Common myeloid progenitor, CD34-positive (primary cell): ENCODE data around the gene KIF13A.
A peak's percentile ranks its signal among the peaks of the same experiment; 100 is the strongest.
"Not testable (repeated sequence)": the region's sequence is repeated elsewhere in the genome, so short reads cannot be mapped to it uniquely, and the experiment has no call there.

Experiments
- CTCF ChIA-PET: fragments of 350-600 bp; sonication (Branson Sonifier 250); formaldehyde crosslinking; loops from one replicate; lab custom pipeline; 2021; ENCODE audit warnings: antibody characterized with exemption; lab: Charles Lee
- POLR2A ChIA-PET: fragments of 350-600 bp; sonication (Branson Sonifier 250); formaldehyde crosslinking; loops from one replicate; lab custom pipeline; 2021; ENCODE audit warnings: antibody characterized with exemption; lab: Charles Lee
- DNase-seq, 3 donors: peaks; one replicate each; pipeline versions ENCODE4 v3.0.0 to v3.0.0-alpha.2; 2013
- H3K27ac ChIP-seq, 2 experiments: 1 replicate in 1 of 2; 2 replicates in 1 of 2; pipeline ENCODE4 v1.7.0; 2013; ENCODE audit warnings: inconsistent platforms in 2 of 2, low read length in 2 of 2, mild to moderate bottlenecking in 2 of 2, low read depth in 1 of 2, moderate library complexity in 1 of 2; ENCODE audit not compliant: severe bottlenecking in 2 of 2, insufficient read depth in 1 of 2, poor library complexity in 1 of 2
- H3K27me3 ChIP-seq, 5 experiments: replicated peaks in 2 of 5; 1 replicate in 3 of 5; 2 replicates in 2 of 5; pipeline versions ENCODE4 v1.6.1 to v1.7.0; 2013; ENCODE audit warnings: low read length in 4 of 5, mild to moderate bottlenecking in 2 of 5, moderate library complexity in 2 of 5, inconsistent platforms in 1 of 5; ENCODE audit not compliant: insufficient read depth in 5 of 5, control insufficient read depth in 4 of 5
- H3K36me3 ChIP-seq, 4 experiments: 1 replicate in 2 of 4; 2 replicates in 2 of 4; pipeline versions ENCODE4 v1.6.1 to v1.7.0; 2013; ENCODE audit warnings: low read length in 3 of 4, control low read depth in 1 of 4, mild to moderate bottlenecking in 1 of 4; ENCODE audit not compliant: control insufficient read depth in 4 of 4, insufficient read depth in 4 of 4
- H3K4me1 ChIP-seq, 4 experiments: 1 replicate in 3 of 4; 2 replicates in 1 of 4; pipeline versions ENCODE4 v1.6.1 to v1.7.1; 2013; ENCODE audit warnings: low read length in 3 of 4, mild to moderate bottlenecking in 3 of 4, control low read depth in 1 of 4, inconsistent platforms in 1 of 4, moderate library complexity in 1 of 4; ENCODE audit not compliant: control insufficient read depth in 4 of 4, insufficient read depth in 4 of 4; ENCODE audit errors: control extremely low read depth in 1 of 4
- H3K4me3 ChIP-seq, 7 experiments: 1 replicate in 4 of 7; 2 replicates in 3 of 7; pipeline versions ENCODE4 v1.5.1 to v1.7.0; 2013; ENCODE audit warnings: mild to moderate bottlenecking in 7 of 7, low read length in 6 of 7, moderate library complexity in 6 of 7, inconsistent platforms in 2 of 7, low read depth in 2 of 7, control low read depth in 1 of 7; ENCODE audit not compliant: insufficient read depth in 4 of 7, control insufficient read depth in 1 of 7; ENCODE audit errors: extremely low read depth in 1 of 7
- H3K9me3 ChIP-seq, 5 experiments: 1 replicate in 4 of 5; 2 replicates in 1 of 5; pipeline versions ENCODE4 v1.6.1 to v1.7.1; 2013; ENCODE audit warnings: low read length in 4 of 5, mild to moderate bottlenecking in 2 of 5, inconsistent platforms in 1 of 5, low read depth in 1 of 5, moderate library complexity in 1 of 5; ENCODE audit not compliant: control insufficient read depth in 4 of 5, insufficient read depth in 2 of 5; ENCODE audit errors: control extremely low read depth in 1 of 5
- whole genome bisulfite sequencing: methylation state at CpG from one replicate; pipeline ENCODE4 v1.1.5; 2013; ENCODE audit not compliant: insufficient coverage; 5-methylcytosine and 5-hydroxymethylcytosine counted together

Gene KIF13A

DNA sequence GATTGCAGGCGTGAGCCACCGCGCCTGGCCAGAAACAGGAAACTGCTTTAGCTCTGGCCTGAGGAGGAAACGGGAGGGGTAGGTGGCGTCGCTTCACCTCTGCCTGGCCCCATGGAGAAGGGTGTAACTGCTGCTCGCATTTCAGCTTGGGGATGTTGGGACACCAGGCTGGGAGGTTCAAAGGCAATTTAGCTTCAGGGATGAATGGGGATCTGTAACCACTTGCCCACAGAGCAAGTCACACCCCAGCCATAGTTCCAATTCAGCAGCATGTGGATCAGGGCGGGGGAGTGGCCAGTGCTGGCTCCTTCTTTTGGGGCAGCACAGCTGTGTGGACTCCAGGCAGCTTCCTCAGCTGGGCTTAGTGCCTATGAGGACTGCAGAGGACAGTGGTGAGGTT, 245.9 kb downstream of the KIF13A start:
- no peak overlapping the region for H3K27ac ChIP-seq
- 45% methylated on average over 4 of the region's 8 CpGs for WGBS

DNA sequence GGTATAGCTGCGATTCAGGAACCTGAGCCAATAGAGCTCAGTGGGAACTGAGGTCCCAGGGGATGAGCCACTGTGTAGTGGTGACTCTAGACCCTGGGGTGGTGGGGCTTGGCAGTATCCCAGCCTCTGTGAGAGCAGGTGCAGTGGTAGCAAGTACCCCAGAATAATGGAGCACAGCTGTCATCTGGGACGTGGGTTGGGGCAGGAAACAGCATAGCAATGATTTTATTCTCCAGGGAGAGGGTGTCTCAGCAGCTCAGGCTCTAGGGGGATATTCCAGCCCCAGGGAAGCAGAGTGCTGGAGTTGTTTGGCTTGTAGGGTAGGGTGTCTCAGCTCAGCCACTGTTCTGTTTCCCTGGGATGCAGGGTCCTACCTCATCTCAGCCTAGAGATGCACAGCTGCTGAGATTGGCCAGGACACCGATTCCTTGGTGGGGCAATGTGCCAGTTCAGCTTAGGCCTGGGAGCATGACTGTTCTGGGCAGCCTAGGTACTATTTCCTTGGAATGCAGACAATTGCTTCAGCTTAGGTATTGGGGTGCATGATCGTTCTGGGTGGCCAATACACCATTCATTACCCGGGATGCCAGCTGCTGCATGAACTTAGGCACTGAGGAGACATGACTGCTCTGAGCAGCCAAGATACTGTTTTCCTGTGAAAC, 246.7 kb downstream of the KIF13A start:
- Histone ChIP-seq H3K27me3 (no peaks in the 10 kb centered on the region), H3K4me1 (peaks cover 0 to 6% (median 3%) of the 10 kb centered on the region in 4 experiments), H3K4me3 (no peak overlapping the region), H3K27ac (no peak overlapping the region), H3K9me3 (peaks cover 0 to 21% (median 4%) of the 10 kb centered on the region in 5 experiments), H3K36me3 (no peaks in the 10 kb centered on the region)
- CTCF ChIA-PET = interaction anchor here (1.1 to 1.2 kb wide), 2 partner anchors 20 to 47 kb away, joined by 3 read pairs; no protein-coding TSS in a partner anchor
- 79% methylated on average over 5 of the region's 5 CpGs for WGBS
- peak in 2 of 3 donors; percentile 7 to 14 for DNase-seq
- POLR2A ChIA-PET = no interaction called here

More for the DNA sequence above, 245.9 kb downstream of the KIF13A start:
- no peak overlapping the region for H3K4me3 ChIP-seq
- H3K4me1 ChIP-seq = peaks cover 0 to 6% (median 3%) of the 10 kb centered on the region in 4 experiments
- no peaks in the 10 kb centered on the region for H3K36me3 ChIP-seq
- DNase-seq = no peak
- H3K9me3 ChIP-seq = peaks cover 0 to 20% (median 4%) of the 10 kb centered on the region in 5 experiments
- no peaks in the 10 kb centered on the region for H3K27me3 ChIP-seq
- POLR2A ChIA-PET = no interaction called here
- CTCF ChIA-PET = interaction anchor here (1.1 to 1.5 kb wide), 3 partner anchors 14 to 48 kb away, joined by 3 to 4 read pairs (median 3); no protein-coding TSS in a partner anchor

DNA sequence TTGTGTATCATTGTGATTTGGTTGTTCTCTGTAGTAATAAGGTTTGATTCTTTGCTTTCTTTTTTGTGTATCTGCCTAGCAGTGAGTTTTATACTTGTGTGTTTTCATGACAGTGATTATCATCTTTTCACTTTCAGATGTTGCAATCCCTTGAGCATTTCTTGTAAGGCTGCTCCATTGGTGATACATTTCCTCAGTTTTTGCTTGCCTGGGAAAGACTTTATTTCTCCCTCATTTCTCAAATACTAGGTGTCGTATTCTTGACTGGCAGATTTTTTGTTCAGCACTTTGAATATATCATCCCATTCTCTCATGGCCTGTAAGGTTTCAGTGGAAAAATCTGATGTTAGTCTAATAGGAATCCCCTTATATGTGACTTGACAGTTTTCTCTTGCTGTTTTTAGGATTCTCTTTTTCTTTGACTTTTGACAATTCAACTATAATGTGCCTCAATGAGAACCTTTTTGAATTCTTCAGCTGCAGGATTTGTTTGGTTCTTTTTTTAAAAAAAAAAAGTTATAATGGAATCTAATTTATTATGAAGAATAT, 249.7 kb downstream of the KIF13A start:
- POLR2A ChIA-PET = no interaction called here
- Histone ChIP-seq H3K36me3 (no peaks in the 10 kb centered on the region), H3K4me1 (peaks cover 0 to 6% (median under 1%) of the 10 kb centered on the region in 4 experiments), H3K27me3 (no peaks in the 10 kb centered on the region), H3K4me3 (no peak overlapping the region), H3K27ac (no peak overlapping the region), H3K9me3 (peaks cover 0 to 21% (median 4%) of the 10 kb centered on the region in 5 experiments)
- CTCF ChIA-PET = no interaction called here
- no peak for DNase-seq
- no CpG with 5 or more reads among the region's 1 CpG for WGBS

DNA sequence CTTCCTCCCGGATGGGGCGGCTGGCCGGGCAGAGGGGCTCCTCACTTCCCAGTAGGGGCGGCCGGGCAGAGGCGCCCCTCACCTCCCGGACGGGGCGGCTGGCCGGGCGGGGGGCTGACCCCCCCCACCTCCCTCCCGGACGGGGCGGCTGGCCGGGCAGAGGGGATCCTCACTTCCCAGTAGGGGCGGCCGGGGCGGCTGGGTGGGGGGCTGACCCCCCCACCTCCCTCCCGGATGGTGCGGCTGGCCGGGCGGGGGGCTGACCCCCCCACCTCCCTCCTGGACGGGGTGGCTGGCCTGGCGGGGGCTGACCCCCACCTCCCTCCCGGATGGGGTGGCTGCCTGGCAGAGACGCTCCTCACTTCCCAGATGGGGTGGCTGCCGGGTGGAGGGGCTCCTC, 252.1 kb downstream of the KIF13A start:
- DNase-seq, H3K27me3 ChIP-seq, POLR2A ChIA-PET, H3K27ac ChIP-seq, H3K4me1 ChIP-seq, H3K4me3 ChIP-seq, H3K36me3 ChIP-seq, CTCF ChIA-PET: not testable (repeated sequence)
- WGBS = 100% methylated on average over 5 of the region's 27 CpGs
- peaks cover 0 to 21% (median 4%) of the 10 kb centered on the region in 5 experiments for H3K9me3 ChIP-seq

DNA sequence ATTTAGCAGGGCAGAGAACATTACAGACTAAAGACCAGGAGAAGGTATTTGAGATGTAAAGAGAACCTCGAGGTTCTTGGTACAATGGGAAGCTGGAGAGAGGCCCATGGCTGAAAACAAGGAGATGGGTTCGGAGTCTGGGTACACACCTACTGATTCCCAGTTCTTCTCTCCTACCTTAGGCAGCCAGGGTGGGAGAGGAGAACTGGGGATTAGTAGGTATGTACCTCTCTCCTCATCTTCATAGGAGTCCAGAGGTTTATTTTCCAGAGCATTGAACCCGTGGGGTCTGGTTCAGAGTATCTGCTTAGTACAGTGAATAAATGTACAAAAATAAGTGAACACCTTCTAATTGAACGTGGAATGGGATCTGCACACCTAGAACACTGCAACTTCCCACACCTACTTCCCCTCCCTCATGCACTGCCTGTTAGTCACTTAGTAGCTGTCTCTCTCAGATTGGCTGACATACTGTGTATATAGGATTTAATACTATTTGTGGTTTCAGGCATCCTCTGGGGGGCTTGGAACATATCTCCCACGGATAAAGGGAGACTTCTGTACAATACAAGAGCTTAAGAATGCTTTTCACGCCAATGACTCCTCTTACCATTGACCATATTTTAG, 257.2 kb downstream of the KIF13A start:
- ChIA-PET POLR2A (no interaction called here), CTCF (interaction anchor here (1.7 kb wide), 1 partner anchor 22 kb away, joined by 5 read pairs; no protein-coding TSS in a partner anchor)
- WGBS = 94% methylated on average over 2 of the region's 6 CpGs
- peaks cover 0 to 2% (median 1%) of the 10 kb centered on the region in 4 experiments for H3K4me1 ChIP-seq
- no peaks in the 10 kb centered on the region for H3K27me3 ChIP-seq
- H3K9me3 ChIP-seq = no peaks in the 10 kb centered on the region
- DNase-seq = no peak
- no peak overlapping the region for H3K27ac ChIP-seq
- H3K36me3 ChIP-seq = no peaks in the 10 kb centered on the region
- H3K4me3 ChIP-seq = no peak overlapping the region

DNA sequence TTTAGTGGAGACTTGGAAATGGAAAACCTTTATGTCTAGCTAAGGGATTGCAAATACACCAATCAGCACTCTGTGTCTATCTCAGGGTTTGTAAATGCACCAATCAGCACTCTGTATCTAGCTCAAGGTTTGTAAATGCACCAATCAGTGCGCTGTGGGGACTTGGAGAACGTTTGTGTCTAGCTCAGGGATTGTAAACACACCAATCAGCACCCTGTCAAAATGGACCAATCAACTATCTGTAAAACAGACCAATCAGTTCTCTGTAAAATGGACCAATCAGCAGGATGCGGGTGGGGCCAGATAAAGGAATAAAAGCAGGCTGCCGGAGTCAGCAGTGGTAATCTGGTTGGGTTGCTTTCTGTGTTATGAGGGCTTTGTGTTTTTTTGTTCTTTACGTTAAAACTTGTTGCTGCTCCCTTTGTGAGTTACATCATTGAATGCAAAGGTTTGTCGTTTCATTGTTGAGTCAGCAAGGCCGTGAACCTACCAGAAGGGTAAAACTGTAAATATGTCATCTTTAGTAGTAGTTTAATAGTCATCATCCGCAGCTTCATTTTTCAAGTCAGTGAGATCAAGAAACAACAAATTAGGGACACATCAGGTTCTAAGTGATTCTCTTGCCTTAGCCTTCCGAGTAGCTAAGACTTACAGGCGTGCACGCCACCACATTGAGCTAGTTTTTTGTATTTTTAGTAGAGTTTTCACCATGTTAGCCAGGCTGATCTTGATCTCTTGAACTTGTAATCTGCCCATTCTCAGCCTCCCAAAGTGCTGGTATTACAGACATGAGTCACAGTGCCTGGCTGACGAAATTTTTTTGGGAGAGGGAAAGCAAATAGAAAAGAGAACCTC, 258.0 kb downstream of the KIF13A start:
- POLR2A ChIA-PET = no interaction called here

More for the DNA sequence above, 258.0 kb downstream of the KIF13A start:
- no peak for DNase-seq
- no peaks in the 10 kb centered on the region for H3K36me3 ChIP-seq
- H3K4me3 ChIP-seq = no peak overlapping the region
- H3K27me3 ChIP-seq = no peaks in the 10 kb centered on the region
- no peak overlapping the region for H3K27ac ChIP-seq
- CTCF ChIA-PET = interaction anchor here (0.6 to 1.7 kb wide), 2 partner anchors 21 to 50 kb away, joined by 3 to 5 read pairs; no protein-coding TSS in a partner anchor
- H3K4me1 ChIP-seq = peaks cover 0 to 6% (median 6%) of the 10 kb centered on the region in 4 experiments
- WGBS = 97% methylated on average over 7 of the region's 12 CpGs
- H3K9me3 ChIP-seq = no peaks in the 10 kb centered on the region
